Breast epithelium (tissue), 4 donors: Measurements from ENCODE around the gene PKIG. TPM values are rescaled to one million over a fixed set of nuclear protein-coding genes. Genes with fewer than 3 reads are reported as not detected.

Source experiments
- DNase-seq, 2 donors: peaks; one replicate each; pipeline ENCODE4 v3.0.0-alpha.2; 2019; ENCODE audit warnings: low spot score in 2 of 2
- H3K27ac ChIP-seq, 2 donors: fragments of 200-600 bp; sonication (generic) in 1 of 2; one replicate each; pipeline ENCODE4 v1.5.1; 2016 to 2019; ENCODE audit warnings: mild to moderate bottlenecking in 1 of 2
- H3K27me3 ChIP-seq, 2 donors: fragments of 200-600 bp; sonication (generic) in 1 of 2; one replicate each; pipeline versions ENCODE4 v1.5.1 to v1.6.0; 2017 to 2019; ENCODE audit warnings: control low read depth in 1 of 2, mild to moderate bottlenecking in 1 of 2
- H3K36me3 ChIP-seq: fragments of 200-600 bp; one replicate; pipeline ENCODE4 v1.5.1; 2019
- H3K4me1 ChIP-seq, 2 donors: fragments of 200-600 bp; sonication (generic); one replicate each; pipeline ENCODE4 v1.5.1; 2016 to 2019; ENCODE audit warnings: control low read depth in 1 of 2
- H3K4me3 ChIP-seq, 3 donors: fragments of 200-600 bp; sonication (generic); 1 replicate in 2 of 3; 2 replicates in 1 of 3; pipeline ENCODE4 v1.5.1; 2016 to 2019; ENCODE audit warnings: mild to moderate bottlenecking in 3 of 3, moderate library complexity in 2 of 3
- H3K9me3 ChIP-seq, 2 donors: fragments of 200-600 bp; sonication (generic) in 1 of 2; one replicate each; pipeline ENCODE4 v1.5.1; 2016 to 2019; ENCODE audit warnings: control low read depth in 1 of 2
- POLR2A ChIP-seq: fragments of 450-650 bp; IDR thresholded peaks from one replicate; pipeline ENCODE4 v1.6.1; 2016; ENCODE audit warnings: antibody characterized with exemption, mild to moderate bottlenecking, moderate library complexity
- POLR2AphosphoS5 ChIP-seq, 3 donors: sonication (generic); formaldehyde crosslinking; IDR thresholded peaks; one replicate each; pipeline ENCODE4 v1.6.1; 2017; ENCODE audit warnings: antibody characterized with exemption in 3 of 3
- intact Hi-C: fragments of 100-400 bp; cut with DNase I; formaldehyde crosslinking; loops from one replicate; pipeline ENCODE4 v1.15.1; 2023; ENCODE audit warnings: low total_unique reads
- total RNA-seq, 3 donors: library from RNA; depleted of rRNA; stranded (reverse); fragments of >200 nt; gene quantifications; one replicate each; pipeline ENCODE4 v1.1.0, GENCODE V29; 2016
- TF ChIP-seq, protein P1 (sequence below), 3 donors: fragments of 450-650 bp; IDR thresholded peaks; one replicate each; pipeline ENCODE4 v1.5.1; 2016 to 2017; ENCODE audit warnings: antibody characterized with exemption in 3 of 3, mild to moderate bottlenecking in 3 of 3, moderate library complexity in 3 of 3

PKIG gene
- total RNA-seq, 3 donors from 2014 or later: 59.9 to 102 (median 99.1) TPM

DNA sequence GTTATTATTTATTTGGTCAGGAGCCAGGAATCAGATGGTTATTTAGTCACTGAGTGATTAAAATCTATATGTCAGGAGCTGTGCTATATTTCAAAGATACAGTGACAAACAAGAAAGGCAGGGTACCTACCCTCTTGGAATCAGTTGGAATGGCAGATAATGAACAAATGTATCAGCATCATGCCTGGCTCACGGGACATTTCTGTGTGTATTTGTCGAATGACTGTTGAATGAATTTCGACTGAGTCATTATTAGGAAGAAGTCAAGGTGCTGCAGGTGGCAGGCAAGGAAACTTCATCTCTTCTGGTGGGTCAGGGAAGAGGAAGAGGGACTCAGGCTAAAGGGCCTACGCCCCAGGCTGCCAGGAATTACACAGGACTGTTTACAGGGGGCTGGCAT, 13.6 kb downstream of the PKIG start:
- Histone ChIP-seq H3K4me1 (peaks cover 3 to 8% of the 10 kb centered on the region in 2 donors), H3K9me3 (no peaks in the 10 kb centered on the region), H3K27ac (peak overlapping the region in 1 of 2 donors; percentile 34), H3K36me3 (no peaks in the 10 kb centered on the region), H3K27me3 (no peaks in the 10 kb centered on the region), H3K4me3 (no peak overlapping the region)
- intact Hi-C loops: no loop called here
- TF ChIP-seq, protein P1, sequence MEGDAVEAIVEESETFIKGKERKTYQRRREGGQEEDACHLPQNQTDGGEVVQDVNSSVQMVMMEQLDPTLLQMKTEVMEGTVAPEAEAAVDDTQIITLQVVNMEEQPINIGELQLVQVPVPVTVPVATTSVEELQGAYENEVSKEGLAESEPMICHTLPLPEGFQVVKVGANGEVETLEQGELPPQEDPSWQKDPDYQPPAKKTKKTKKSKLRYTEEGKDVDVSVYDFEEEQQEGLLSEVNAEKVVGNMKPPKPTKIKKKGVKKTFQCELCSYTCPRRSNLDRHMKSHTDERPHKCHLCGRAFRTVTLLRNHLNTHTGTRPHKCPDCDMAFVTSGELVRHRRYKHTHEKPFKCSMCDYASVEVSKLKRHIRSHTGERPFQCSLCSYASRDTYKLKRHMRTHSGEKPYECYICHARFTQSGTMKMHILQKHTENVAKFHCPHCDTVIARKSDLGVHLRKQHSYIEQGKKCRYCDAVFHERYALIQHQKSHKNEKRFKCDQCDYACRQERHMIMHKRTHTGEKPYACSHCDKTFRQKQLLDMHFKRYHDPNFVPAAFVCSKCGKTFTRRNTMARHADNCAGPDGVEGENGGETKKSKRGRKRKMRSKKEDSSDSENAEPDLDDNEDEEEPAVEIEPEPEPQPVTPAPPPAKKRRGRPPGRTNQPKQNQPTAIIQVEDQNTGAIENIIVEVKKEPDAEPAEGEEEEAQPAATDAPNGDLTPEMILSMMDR (IDR thresholded peaks at IDR 0.05): no peak
- no peak for TF ChIP-seq POLR2AphosphoS5 (IDR thresholded peaks at IDR 0.05)
- TF ChIP-seq POLR2A: no peak
- DNase-seq: no peak

DNA sequence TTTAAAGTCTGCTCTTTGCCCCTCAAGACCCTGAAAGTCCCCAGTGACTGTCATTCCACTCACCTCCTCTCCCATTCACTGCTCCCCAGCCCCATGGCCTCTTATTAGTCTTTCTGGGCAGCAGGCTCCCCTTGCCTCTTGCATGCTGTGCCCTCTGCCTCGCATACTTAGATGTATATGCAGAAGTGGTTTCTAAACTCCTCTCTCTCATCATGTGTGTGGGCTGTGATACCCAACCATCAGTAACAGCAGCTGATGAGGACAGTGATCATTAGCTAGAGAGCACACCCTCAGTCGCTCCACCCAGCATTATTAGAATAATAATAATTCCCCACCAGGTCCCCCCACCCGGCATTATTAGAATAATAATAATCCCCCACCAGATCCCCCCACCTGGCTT, 14.5 kb downstream of the PKIG start:
- no peaks in the 10 kb centered on the region for H3K27me3 ChIP-seq
- DNase-seq: no peak
- H3K4me3 ChIP-seq: no peak overlapping the region
- H3K36me3 ChIP-seq: no peaks in the 10 kb centered on the region
- intact Hi-C loops: no loop called here
- no peaks in the 10 kb centered on the region for H3K9me3 ChIP-seq
- peaks cover 5 to 16% of the 10 kb centered on the region in 2 donors for H3K4me1 ChIP-seq
- peak overlapping the region; percentile 34 to 41 for H3K27ac ChIP-seq
- TF ChIP-seq, protein P1 (IDR thresholded peaks at IDR 0.05): no peak
- TF ChIP-seq POLR2AphosphoS5 (IDR thresholded peaks at IDR 0.05) (no peak), POLR2A (no peak)

DNA sequence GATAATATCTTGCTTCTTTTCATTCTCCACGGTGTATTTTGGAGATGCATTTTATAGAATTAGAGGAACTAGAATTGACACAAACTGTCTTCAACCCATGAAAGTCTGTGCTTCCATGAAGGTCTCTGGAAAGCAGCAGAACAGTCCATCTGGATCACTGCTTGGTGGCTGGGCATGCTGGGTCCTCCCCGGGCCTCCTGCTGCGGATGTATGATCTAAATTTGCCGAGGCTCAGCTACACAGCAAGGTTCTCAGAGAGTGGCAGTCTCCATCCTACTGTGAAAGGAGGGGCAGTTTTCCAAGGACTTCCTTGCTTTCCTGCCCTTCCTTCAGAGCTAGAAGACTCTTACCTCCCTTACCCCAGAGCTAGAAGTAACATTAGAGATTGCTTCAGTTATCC, 15.1 kb downstream of the PKIG start:
- DNase-seq: no peak
- H3K27me3 ChIP-seq: no peaks in the 10 kb centered on the region
- intact Hi-C loops: no loop called here
- H3K27ac ChIP-seq: peak overlapping the region; percentile 41 to 94
- H3K36me3 ChIP-seq: no peaks in the 10 kb centered on the region
- no peaks in the 10 kb centered on the region for H3K9me3 ChIP-seq
- H3K4me3 ChIP-seq: no peak overlapping the region
- peaks cover 5 to 23% of the 10 kb centered on the region in 2 donors for H3K4me1 ChIP-seq
- TF ChIP-seq, protein P1 (IDR thresholded peaks at IDR 0.05): no peak
- TF ChIP-seq POLR2A (no peak), POLR2AphosphoS5 (IDR thresholded peaks at IDR 0.05) (no peak)

GRCh38 chr20:44597930-44598329, 15.6 kb downstream of the PKIG start:
- H3K36me3 ChIP-seq: no peaks in the 10 kb centered on the region
- no peaks in the 10 kb centered on the region for H3K9me3 ChIP-seq
- intact Hi-C loops: no loop called here
- no peak for DNase-seq
- H3K4me1 ChIP-seq: peaks cover 5 to 23% of the 10 kb centered on the region in 2 donors
- TF ChIP-seq POLR2A: no peak
- TF ChIP-seq, protein P1 (IDR thresholded peaks at IDR 0.05): no peak
- TF ChIP-seq POLR2AphosphoS5 (IDR thresholded peaks at IDR 0.05): no peak
- H3K27me3 ChIP-seq: no peaks in the 10 kb centered on the region
- peak overlapping the region; percentile 41 to 94 for H3K27ac ChIP-seq
- no peak overlapping the region for H3K4me3 ChIP-seq

DNA sequence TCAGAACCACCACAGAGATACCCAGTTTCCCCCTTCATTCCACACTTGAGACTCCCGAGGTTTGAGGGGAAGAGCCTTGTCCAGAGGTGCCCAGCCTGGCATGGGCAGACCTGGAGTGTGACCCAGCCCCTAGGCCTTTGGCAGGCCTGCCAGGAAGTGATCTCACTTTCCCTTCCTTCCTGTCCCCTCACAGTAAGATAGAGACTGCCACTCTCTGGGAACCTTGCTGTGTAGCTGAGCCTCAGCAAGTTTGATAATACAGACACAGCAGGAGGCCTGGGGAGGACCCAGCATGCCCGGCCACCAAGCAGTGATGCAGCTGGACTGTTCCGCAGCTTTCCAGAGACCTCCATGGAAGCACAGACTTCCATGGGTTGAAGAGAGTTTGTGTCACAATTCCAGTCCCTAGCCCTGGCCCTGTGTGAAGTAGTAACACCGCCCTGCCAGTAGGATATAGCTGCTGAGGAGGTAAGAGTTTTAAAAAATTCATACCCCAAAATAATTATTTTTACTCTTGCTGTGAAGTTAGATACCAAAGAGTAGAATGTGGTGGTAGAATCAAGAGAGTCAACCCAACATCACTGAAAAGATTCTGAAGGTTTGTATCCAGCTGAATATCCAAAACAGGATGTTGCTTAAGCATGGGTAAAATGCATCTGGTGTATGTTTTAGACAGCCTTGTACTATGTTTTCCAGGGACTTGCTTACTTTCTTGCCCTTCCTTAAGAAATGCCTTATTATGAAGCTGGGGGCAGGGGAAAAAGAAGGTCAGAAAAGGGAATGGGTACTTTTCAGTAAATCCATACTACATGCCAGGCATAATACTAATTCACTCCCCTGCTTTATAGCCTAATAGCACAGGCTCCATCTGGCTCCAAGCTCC, 16.3 kb downstream of the PKIG start:
- H3K27me3 ChIP-seq: no peaks in the 10 kb centered on the region
- peak overlapping the region; percentile 83 to 94 for H3K27ac ChIP-seq
- no peak for DNase-seq
- no peaks in the 10 kb centered on the region for H3K9me3 ChIP-seq
- TF ChIP-seq POLR2A: no peak
- TF ChIP-seq POLR2AphosphoS5 (IDR thresholded peaks at IDR 0.05): peak in 1 of 3 donors; percentile 12
- TF ChIP-seq, protein P1 (IDR thresholded peaks at IDR 0.05): peak in 1 of 3 donors; percentile 20
- H3K4me3 ChIP-seq: peak overlapping the region in 1 of 3 donors; percentile 21
- intact Hi-C loops: no loop called here
- H3K36me3 ChIP-seq: no peaks in the 10 kb centered on the region
- H3K4me1 ChIP-seq: peaks cover 5 to 23% of the 10 kb centered on the region in 2 donors
